Right ventricle myocardium inferior (tissue), 1 donor: ENCODE measurements around the gene ABCF1. TPM values are rescaled to one million over a fixed set of nuclear protein-coding genes. Genes with fewer than 3 reads are reported as not detected.

Source experiments
- ATAC-seq: fragments of 200-7000 bp; cut with Tn5 transposase; one replicate; pipeline ENCODE4 v1.9.1; 2020; ENCODE audit warnings: mild to moderate bottlenecking, moderate library complexity
- DNase-seq: peaks from one replicate; pipeline ENCODE4 v3.0.0; 2021; ENCODE audit errors: missing footprints
- intact Hi-C: fragments of 100-400 bp; cut with DNase I; formaldehyde crosslinking; loops from one replicate; pipeline ENCODE4 v1.11.0; 2022
- total RNA-seq: library from RNA; stranded (reverse); fragmentation: NEBNext Ultra II Directional; extraction: Animal tissue kit (Norgen Biotek cat#: 25700); gene quantifications from one replicate; pipeline ENCODE4 v1.2.1, GENCODE V29; 2021
- donor health status: DM: no; HTN: yes; CAD: no; lungs with severe emphysema.

The ABCF1 gene
- total RNA-seq, 1 donor from 2014 or later: 39.5 TPM

GRCh38 chr6:30556066-30556905 lies 15.0 kb upstream of the ABCF1 start, which contains the start of gene GNL1:
Gene GNL1, minus strand, starts transcription at chr6:30556489. Its CDS starts 286 bp downstream, at chr6:30556203.
- intact Hi-C loops: loop anchor here (2.0 to 5.0 kb wide), 3 partner anchors 15 to 166 kb away; partner anchors contain the start of genes ABCF1, MRPS18B, PPP1R10 and TUBB
- ATAC-seq: peak; percentile 79

GRCh38 chr6:30556906-30557682 lies 14.1 kb upstream of the ABCF1 start, which contains the start of gene PRR3:
Gene PRR3, plus strand, starts transcription at chr6:30557295. Its CDS starts 50 bp downstream, at chr6:30557345.
- peak; percentile 94 for DNase-seq
- peak; percentile 86 for ATAC-seq
- intact Hi-C loops: loop anchor here (2.0 to 5.0 kb wide), 3 partner anchors 14 to 165 kb away; partner anchors contain the start of genes ABCF1, MRPS18B, PPP1R10 and TUBB

More at GRCh38 chr6:30556066-30556905, 15.0 kb upstream of the ABCF1 start, which contains the start of gene GNL1:
- DNase-seq: peak; percentile 96

GRCh38 chr6:30557683-30557981 lies 13.6 kb upstream of the ABCF1 start:
- ATAC-seq: no peak
- DNase-seq: no peak
- intact Hi-C loops: loop anchor here (2.0 to 5.0 kb wide), 3 partner anchors 13 to 165 kb away; partner anchors contain the start of genes ABCF1, MRPS18B, PPP1R10 and TUBB

DNA sequence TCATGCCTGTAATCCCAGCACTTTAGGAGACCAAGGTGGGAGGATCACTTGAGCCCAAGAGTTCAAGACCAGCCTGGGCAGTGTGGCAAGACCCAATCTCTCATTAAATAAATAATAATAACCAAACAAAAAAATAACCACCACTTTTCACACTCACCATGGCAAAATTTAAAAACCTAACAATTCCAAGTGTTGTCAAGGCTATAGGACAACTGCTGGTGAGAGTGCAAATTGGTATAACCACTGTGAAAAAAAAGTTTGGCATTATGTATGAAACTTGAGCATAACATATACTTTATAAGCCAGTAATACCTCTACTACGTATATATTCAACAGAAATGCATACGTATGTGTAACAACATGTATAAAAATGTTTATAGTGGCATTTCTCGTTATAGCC lies 10.3 kb upstream of the ABCF1 start:
- no peak for ATAC-seq
- intact Hi-C loops: no loop called here
- DNase-seq: no peak

GRCh38 chr6:30562470-30563425 lies 8.5 kb upstream of the ABCF1 start:
- intact Hi-C loops: no loop called here
- ATAC-seq (peak; percentile 26), DNase-seq (no peak)

DNA sequence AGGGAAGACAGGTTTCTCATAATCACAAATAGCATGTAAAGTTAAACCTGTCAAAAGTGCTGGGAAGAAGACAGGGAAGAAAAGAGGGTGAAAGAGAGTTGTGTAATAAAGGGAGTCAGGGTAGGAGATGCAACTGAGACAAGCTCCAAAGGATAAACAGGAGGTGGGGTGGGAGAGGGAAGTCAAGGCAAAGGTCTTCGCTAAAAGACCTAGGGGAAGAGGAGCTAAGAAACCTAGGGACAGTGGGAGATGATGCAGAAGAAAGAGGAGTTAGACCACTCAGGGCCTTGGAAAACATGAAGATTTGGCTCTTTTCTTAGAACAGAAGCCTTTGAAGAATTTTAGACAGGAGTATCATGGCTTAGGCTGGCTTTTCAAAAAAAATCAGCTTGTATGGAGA lies 7.1 kb upstream of the ABCF1 start:
- DNase-seq (no peak), ATAC-seq (no peak)
- intact Hi-C loops: no loop called here

DNA sequence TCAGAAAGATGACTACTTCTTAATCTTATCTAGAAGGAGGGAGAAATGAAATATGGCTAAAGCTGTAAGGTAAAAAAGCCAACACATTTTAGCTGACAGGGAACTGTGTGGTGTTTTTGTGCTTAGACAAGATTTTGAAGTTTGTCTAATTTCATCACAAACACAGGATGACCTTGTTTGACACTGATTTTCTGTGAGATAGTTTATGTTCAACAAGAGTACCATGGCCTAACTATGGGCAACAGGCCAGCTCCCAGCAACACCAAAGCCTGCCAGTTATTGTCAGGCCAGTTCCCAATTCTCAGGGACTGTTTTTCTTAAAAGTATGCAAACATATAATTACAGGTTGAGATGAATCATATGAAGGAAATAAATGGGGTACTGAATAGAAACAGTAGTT lies 5.5 kb upstream of the ABCF1 start:
- intact Hi-C loops: no loop called here
- no peak for ATAC-seq

DNA sequence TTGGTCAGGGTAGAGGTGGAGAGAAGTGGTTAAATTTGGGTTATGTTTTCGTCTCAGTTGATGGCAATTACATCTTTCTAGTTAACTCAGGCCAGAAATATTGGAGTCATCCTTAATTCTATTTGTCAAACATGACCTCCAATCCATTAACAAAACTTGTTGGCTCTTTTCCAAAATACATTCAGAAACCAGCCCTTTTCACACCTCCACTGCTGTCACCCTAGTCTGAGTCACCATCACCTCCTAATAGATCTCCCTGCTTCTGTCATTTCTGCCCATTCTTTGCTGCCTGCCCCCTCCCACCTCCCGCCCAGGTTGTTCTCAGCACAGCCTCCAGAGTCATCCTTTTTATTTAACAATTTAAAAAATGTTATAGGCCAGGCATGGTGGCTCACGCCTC lies 3.0 kb upstream of the ABCF1 start:
- ATAC-seq (no peak), DNase-seq (no peak)
- intact Hi-C loops: no loop called here

More for the DNA sequence above, 5.5 kb upstream of the ABCF1 start:
- DNase-seq: no peak

DNA sequence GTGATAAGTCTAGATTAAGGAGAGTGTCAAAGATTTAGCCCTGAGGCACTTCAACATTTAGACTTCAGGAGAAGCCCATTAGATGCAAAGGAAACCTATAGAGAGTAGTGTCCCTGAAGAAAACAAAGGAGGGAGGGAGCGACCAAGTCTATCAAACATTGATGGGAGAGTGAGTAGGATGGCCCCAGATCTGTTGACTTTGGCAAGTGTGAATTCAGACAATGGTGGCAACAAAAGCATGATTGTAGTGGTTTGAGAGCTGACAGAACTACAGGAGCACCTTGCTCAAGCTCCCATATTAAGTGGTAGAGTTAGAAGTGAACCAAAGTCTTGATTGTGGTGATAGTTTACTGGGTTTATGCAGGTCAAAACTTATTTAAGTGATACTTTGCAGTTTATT lies 979 bp upstream of the ABCF1 start:
- DNase-seq (no peak), ATAC-seq (no peak)
- intact Hi-C loops: loop anchor here (2.0 to 5.0 kb wide), 2 partner anchors 13 to 42 kb away; partner anchors contain the start of genes GNL1 and PRR3

DNA sequence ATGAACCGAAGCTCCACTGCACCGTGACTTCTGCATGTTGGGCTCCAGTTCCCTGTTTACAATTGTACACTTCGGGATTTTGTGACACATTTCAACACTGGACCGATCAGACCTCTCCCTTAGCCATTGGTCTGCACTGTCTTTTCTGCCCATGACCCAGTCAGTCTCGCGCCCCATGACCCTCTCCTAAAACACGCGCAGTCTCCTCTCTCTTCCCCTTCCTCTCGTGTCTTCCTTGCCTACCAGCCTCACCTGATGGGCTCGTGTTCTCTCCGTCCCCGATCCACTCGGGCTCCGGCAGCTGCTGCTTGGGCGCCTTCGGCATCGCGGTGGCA lies 535 bp upstream of the ABCF1 start:
- ATAC-seq (peak; percentile 7), DNase-seq (peak; percentile 64)
- intact Hi-C loops: loop anchor here (2.0 to 5.0 kb wide), 2 partner anchors 14 to 42 kb away; partner anchors contain the start of genes GNL1 and PRR3

- intact Hi-C loops: loop anchor here (2.0 to 5.0 kb wide), 2 partner anchors 15 to 41 kb away; partner anchors contain the start of genes GNL1 and PRR3
- no peak for ATAC-seq
Observed at GRCh38 chr6:30571762-30572082, 480 bp downstream of the ABCF1 start.

GRCh38 chr6:30572148-30572547 lies 906 bp downstream of the ABCF1 start:
- intact Hi-C loops: loop anchor here (5.0 kb wide), 1 partner anchor 40 kb away; no protein-coding TSS in a partner anchor
- no peak for ATAC-seq
- no peak for DNase-seq

More at GRCh38 chr6:30571762-30572082, 480 bp downstream of the ABCF1 start:
- DNase-seq: no peak

GRCh38 chr6:30573113-30573512 lies 1.9 kb downstream of the ABCF1 start:
- DNase-seq (no peak), ATAC-seq (no peak)
- intact Hi-C loops: loop anchor here (5.0 kb wide), 1 partner anchor 39 kb away; no protein-coding TSS in a partner anchor

- DNase-seq (no peak), ATAC-seq (no peak)
- intact Hi-C loops: no loop called here
Observed at GRCh38 chr6:30578051-30578450, 6.8 kb downstream of the ABCF1 start.

- DNase-seq (no peak), ATAC-seq (no peak)
- intact Hi-C loops: no loop called here
Observed at GRCh38 chr6:30583921-30584320, 12.7 kb downstream of the ABCF1 start.

- intact Hi-C loops: no loop called here
- DNase-seq: no peak
- no peak for ATAC-seq
Observed at GRCh38 chr6:30589754-30590358, 18.6 kb downstream of the ABCF1 start.

DNA sequence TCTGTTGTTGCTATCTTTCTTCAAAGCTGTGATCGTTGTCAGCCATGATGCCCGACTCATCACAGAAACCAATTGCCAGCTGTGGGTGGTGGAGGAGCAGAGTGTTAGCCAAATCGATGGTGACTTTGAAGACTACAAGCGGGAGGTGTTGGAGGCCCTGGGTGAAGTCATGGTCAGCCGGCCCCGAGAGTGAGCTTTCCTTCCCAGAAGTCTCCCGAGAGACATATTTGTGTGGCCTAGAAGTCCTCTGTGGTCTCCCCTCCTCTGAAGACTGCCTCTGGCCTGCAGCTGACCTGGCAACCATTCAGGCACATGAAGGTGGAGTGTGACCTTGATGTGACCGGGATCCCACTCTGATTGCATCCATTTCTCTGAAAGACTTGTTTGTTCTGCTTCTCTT lies 19.3 kb downstream of the ABCF1 start:
- ATAC-seq: peak; percentile 13

GRCh38 chr6:30591008-30591407 lies 19.8 kb downstream of the ABCF1 start:
- ATAC-seq (no peak), DNase-seq (no peak)
- intact Hi-C loops: no loop called here

More for the DNA sequence above, 19.3 kb downstream of the ABCF1 start:
- intact Hi-C loops: no loop called here
- no peak for DNase-seq
